GM10847 (cell line): ENCODE data around the gene DNAH2.

Experiments used
- POLR2A ChIP-seq: IDR thresholded peaks from 2 replicates; pipeline ENCODE4 v1.6.1; 2011; ENCODE audit not compliant: insufficient read length; ENCODE audit errors: extremely low read depth

The DNAH2 gene

GRCh38 chr17:7716901-7717755 lies at the start of gene DNAH2:
Gene DNAH2 (plus strand): TSS chr17:7717744. CDS start chr17:7719735, 1,991 bp downstream.
- no peak for TF ChIP-seq POLR2A

- TF ChIP-seq POLR2A: no peak
Measured at GRCh38 chr17:7668482-7668881, 49.1 kb upstream of the DNAH2 start.

GRCh38 chr17:7673239-7673638 lies 44.3 kb upstream of the DNAH2 start:
- no peak for TF ChIP-seq POLR2A

- TF ChIP-seq POLR2A: no peak
Measured at GRCh38 chr17:7674934-7675333, 42.6 kb upstream of the DNAH2 start.

- no peak for TF ChIP-seq POLR2A
Measured at GRCh38 chr17:7676533-7676932, 41.0 kb upstream of the DNAH2 start.

- no peak for TF ChIP-seq POLR2A
Measured at GRCh38 chr17:7677388-7678067, 40.0 kb upstream of the DNAH2 start.

- no peak for TF ChIP-seq POLR2A
Measured at GRCh38 chr17:7684851-7685532, 32.6 kb upstream of the DNAH2 start.

- peak; percentile 56 for TF ChIP-seq POLR2A
Measured at GRCh38 chr17:7685533-7686221, 31.9 kb upstream of the DNAH2 start.

- peak; percentile 88 for TF ChIP-seq POLR2A
Measured at GRCh38 chr17:7686222-7687071, 31.1 kb upstream of the DNAH2 start.

- peak; percentile 96 for TF ChIP-seq POLR2A
Measured at GRCh38 chr17:7687072-7687907, 30.3 kb upstream of the DNAH2 start, which contains the start of gene TP53. Gene TP53 (minus strand): TSS chr17:7687490. CDS start chr17:7676594, 10,896 bp downstream.

- TF ChIP-seq POLR2A: peak; percentile 24
Measured at GRCh38 chr17:7687908-7688807, 29.4 kb upstream of the DNAH2 start, which contains the start of gene WRAP53. Gene WRAP53 (plus strand): TSS chr17:7688477. CDS start chr17:7688649, 172 bp downstream.

GRCh38 chr17:7688808-7689316 lies 28.7 kb upstream of the DNAH2 start:
- TF ChIP-seq POLR2A: no peak

GRCh38 chr17:7695586-7695985 lies 22.0 kb upstream of the DNAH2 start:
- no peak for TF ChIP-seq POLR2A
